ENCODE results near the gene SNRNP35. TPM values are rescaled to one million over a fixed set of nuclear protein-coding genes. Genes with fewer than 3 reads are reported as not detected.

The SNRNP35 gene
- total and polyA plus RNA-seq, 4 donors: 23.3 to 72.7 (median 32.0) TPM

Other genes starting within 250 kb of the SNRNP35 start
- gene MPHOSPH9, start 225.0 kb upstream of the SNRNP35 start, total RNA-seq: 10 to 100 TPM; 13.4 to 25.1 TPM
- gene MPHOSPH9, start 225.0 kb upstream of the SNRNP35 start, polyA plus RNA-seq: 1 to 10 TPM; 2.0 to 5.2 TPM
- gene MTRFR, start 224.7 kb upstream of the SNRNP35 start, total RNA-seq: 10 to 100 TPM in 1 of 2 donors, 1 to 10 TPM in 1; 8.6 to 12.1 TPM
- 10 to 100 TPM in 1 of 2 donors, 1 to 10 TPM in 1; 4.3 to 11.4 TPM for gene MTRFR, start 224.7 kb upstream of the SNRNP35 start, polyA plus RNA-seq
- 100 to 1,000 TPM; 111 TPM for gene CDK2AP1, start 186.3 kb upstream of the SNRNP35 start, total RNA-seq
- gene CDK2AP1, start 186.3 kb upstream of the SNRNP35 start, polyA plus RNA-seq: 100 to 1,000 TPM; 120 to 283 TPM
- gene SBNO1, start 93.3 kb upstream of the SNRNP35 start, total RNA-seq: 10 to 100 TPM; 25.6 to 28.6 TPM
- gene SBNO1, start 93.3 kb upstream of the SNRNP35 start, polyA plus RNA-seq: 1 to 10 TPM; 4.0 to 4.2 TPM
- gene KMT5A, start 74.0 kb upstream of the SNRNP35 start, total RNA-seq: 10 to 100 TPM; 51.9 to 55.9 TPM
- 10 to 100 TPM; 23.7 to 58.1 TPM for gene KMT5A, start 74.0 kb upstream of the SNRNP35 start, polyA plus RNA-seq
- gene RILPL2, start 21.5 kb upstream of the SNRNP35 start, total RNA-seq: 10 to 100 TPM; 12.6 to 13.7 TPM
- 10 to 100 TPM; 19.4 to 25.3 TPM for gene RILPL2, start 21.5 kb upstream of the SNRNP35 start, polyA plus RNA-seq
- gene RILPL1, start 75.6 kb downstream of the SNRNP35 start, total RNA-seq: 10 to 100 TPM; 28.8 to 33.3 TPM
- 10 to 100 TPM; 18.4 to 50.4 TPM for gene RILPL1, start 75.6 kb downstream of the SNRNP35 start, polyA plus RNA-seq
- gene TMED2, start 126.4 kb downstream of the SNRNP35 start, total RNA-seq: 100 to 1,000 TPM; 160 to 193 TPM
- 100 to 1,000 TPM; 116 to 168 TPM for gene TMED2, start 126.4 kb downstream of the SNRNP35 start, polyA plus RNA-seq
- 10 to 100 TPM; 13.6 to 18.0 TPM for gene DDX55, start 144.0 kb downstream of the SNRNP35 start, total RNA-seq
- gene DDX55, start 144.0 kb downstream of the SNRNP35 start, polyA plus RNA-seq: 10 to 100 TPM in 1 of 2 donors, 1 to 10 TPM in 1; 7.6 to 15.5 TPM
- gene EIF2B1, start 175.5 kb downstream of the SNRNP35 start, total RNA-seq: 10 to 100 TPM; 34.9 to 39.7 TPM
- 10 to 100 TPM; 18.5 to 43.6 TPM for gene EIF2B1, start 175.5 kb downstream of the SNRNP35 start, polyA plus RNA-seq
- 10 to 100 TPM; 16.2 to 18.1 TPM for gene GTF2H3, start 175.7 kb downstream of the SNRNP35 start, total RNA-seq
- gene GTF2H3, start 175.7 kb downstream of the SNRNP35 start, polyA plus RNA-seq: 10 to 100 TPM in 1 of 2 donors, 1 to 10 TPM in 1; 8.5 to 11.4 TPM
- gene TCTN2, start 213.0 kb downstream of the SNRNP35 start, total RNA-seq: 10 to 100 TPM in 1 of 2 donors, 1 to 10 TPM in 1; 6.1 to 10.3 TPM
- 1 to 10 TPM; 2.3 to 9.0 TPM for gene TCTN2, start 213.0 kb downstream of the SNRNP35 start, polyA plus RNA-seq

All from aorta (tissue), 4 donors.